ENCODE results near the gene PLXDC2. TPM values are rescaled to one million over a fixed set of nuclear protein-coding genes. Genes with fewer than 3 reads are reported as not detected.

PLXDC2 gene
- total RNA-seq, 6 experiments from 2014 or later, result 4.1 to 6.5 (median 5.3) TPM

- WGBS (ENCODE audit: insufficient coverage, low coverage, low lambda C conversion rate, missing lambda C conversion rate), result 62% methylated on average over 3 of the region's 4 CpGs
- Histone ChIP-seq H3K36me3 (no peaks in the 10 kb centered on the region), H3K4me1 (peaks cover 0 to 11% (median 2%) of the 10 kb centered on the region in 4 donors), H3K9me3 (no peaks in the 10 kb centered on the region), H3K4me3 (no peak overlapping the region), H3K27me3 (no peaks in the 10 kb centered on the region), H3K27ac (no peak overlapping the region)
- TF ChIP-seq CTCF (IDR thresholded peaks at IDR 0.05), result no peak
- no peak for TF ChIP-seq POLR2A (IDR thresholded peaks at IDR 0.05)
- intact Hi-C loops (cut with DNase I), result no loop called here
- DNase-seq (no peak), ATAC-seq (no peak)
Observed at GRCh38 chr10:19925064-19925463, 108.8 kb downstream of the PLXDC2 start.

GRCh38 chr10:19928936-19929335 lies 112.7 kb downstream of the PLXDC2 start:
- H3K9me3 ChIP-seq, result no peaks in the 10 kb centered on the region
- peaks cover 0 to 42% (median 12%) of the 10 kb centered on the region in 4 donors for H3K4me1 ChIP-seq
- WGBS (ENCODE audit: insufficient coverage, low coverage, low lambda C conversion rate, missing lambda C conversion rate), result 53% methylated on average over 7 of the region's 7 CpGs
- TF ChIP-seq POLR2A (IDR thresholded peaks at IDR 0.05) (no peak), CTCF (IDR thresholded peaks at IDR 0.05) (no peak)
- DNase-seq (no peak), ATAC-seq (peak in 1 of 4 donors; percentile 14)
- intact Hi-C loops (cut with DNase I), result no loop called here
- H3K36me3 ChIP-seq, result no peaks in the 10 kb centered on the region
- peak overlapping the region; percentile 63 to 85 (median 78) for H3K27ac ChIP-seq
- H3K4me3 ChIP-seq, result no peak overlapping the region
- H3K27me3 ChIP-seq, result no peaks in the 10 kb centered on the region

GRCh38 chr10:19929506-19930140 lies 113.4 kb downstream of the PLXDC2 start:
- intact Hi-C loops (cut with DNase I), result no loop called here
- DNase-seq, result no peak
- peak; percentile 58 to 75 (median 60) for ATAC-seq
- Histone ChIP-seq H3K27me3 (no peaks in the 10 kb centered on the region), H3K36me3 (no peaks in the 10 kb centered on the region), H3K9me3 (no peaks in the 10 kb centered on the region), H3K27ac (peak overlapping the region; percentile 63 to 85 (median 78)), H3K4me3 (no peak overlapping the region), H3K4me1 (peaks cover 0 to 42% (median 12%) of the 10 kb centered on the region in 4 donors)
- 13% methylated on average over 3 of the region's 3 CpGs for WGBS (ENCODE audit: insufficient coverage, low coverage, low lambda C conversion rate, missing lambda C conversion rate)
- TF ChIP-seq CTCF (IDR thresholded peaks at IDR 0.05) (no peak), POLR2A (IDR thresholded peaks at IDR 0.05) (no peak)

- peaks cover 0 to 42% (median 12%) of the 10 kb centered on the region in 4 donors for H3K4me1 ChIP-seq
- intact Hi-C loops (cut with DNase I), result no loop called here
- H3K36me3 ChIP-seq, result no peaks in the 10 kb centered on the region
- no peaks in the 10 kb centered on the region for H3K27me3 ChIP-seq
- peak overlapping the region; percentile 63 to 85 (median 78) for H3K27ac ChIP-seq
- 60% methylated on average over 11 of the region's 12 CpGs for WGBS (ENCODE audit: insufficient coverage, low coverage, low lambda C conversion rate, missing lambda C conversion rate)
- peak in 2 of 3 donors; percentile 41 to 58 for DNase-seq
- peak; percentile 70 to 84 (median 77) for ATAC-seq
- H3K9me3 ChIP-seq, result no peaks in the 10 kb centered on the region
- TF ChIP-seq CTCF (IDR thresholded peaks at IDR 0.05), result peak in 1 of 4 donors; percentile 12
- TF ChIP-seq POLR2A (IDR thresholded peaks at IDR 0.05), result no peak
- no peak overlapping the region for H3K4me3 ChIP-seq
Observed at GRCh38 chr10:19930936-19931893, 115.0 kb downstream of the PLXDC2 start.
